AG20443 (cell line): ENCODE measurements around the gene ATP6V0C.
"Not testable (repeated sequence)": the region's sequence is repeated elsewhere in the genome, so short reads cannot be mapped to it uniquely, and the experiment has no call there.

ENCODE experiments used
- DNase-seq: peaks from one replicate; pipeline ENCODE4 v3.0.0; 2012; ENCODE audit warnings: low spot score, mixed read lengths

Gene ATP6V0C

GRCh38 chr16:2550283-2550878 is 36.6 kb downstream of the ATP6V0C start:
- not testable (repeated sequence) for DNase-seq

- DNase-seq = not testable (repeated sequence)
Measured at GRCh38 chr16:2551420-2551889, 37.7 kb downstream of the ATP6V0C start.

GRCh38 chr16:2554709-2555425 is 41.1 kb downstream of the ATP6V0C start:
- not testable (repeated sequence) for DNase-seq

GRCh38 chr16:2557150-2557549 is 43.4 kb downstream of the ATP6V0C start:
- not testable (repeated sequence) for DNase-seq

GRCh38 chr16:2560131-2560797 is 46.5 kb downstream of the ATP6V0C start:
- not testable (repeated sequence) for DNase-seq

- DNase-seq = not testable (repeated sequence)
Measured at GRCh38 chr16:2560798-2561133, 47.0 kb downstream of the ATP6V0C start.

GRCh38 chr16:2567506-2567905 is 53.8 kb downstream of the ATP6V0C start:
- not testable (repeated sequence) for DNase-seq

- DNase-seq = not testable (repeated sequence)
Measured at GRCh38 chr16:2568573-2568972, 54.8 kb downstream of the ATP6V0C start.
